IPS DF 4.7 (cell line): ENCODE measurements around the gene MORN1.
"Not testable (repeated sequence)": the region's sequence is repeated elsewhere in the genome, so short reads cannot be mapped to it uniquely, and the experiment has no call there.

Source experiments
- DNase-seq: peaks from one replicate; pipeline ENCODE4 v3.0.0-alpha.2; 2013; ENCODE audit warnings: low spot score; ENCODE audit errors: extremely low read depth

MORN1 gene

DNA sequence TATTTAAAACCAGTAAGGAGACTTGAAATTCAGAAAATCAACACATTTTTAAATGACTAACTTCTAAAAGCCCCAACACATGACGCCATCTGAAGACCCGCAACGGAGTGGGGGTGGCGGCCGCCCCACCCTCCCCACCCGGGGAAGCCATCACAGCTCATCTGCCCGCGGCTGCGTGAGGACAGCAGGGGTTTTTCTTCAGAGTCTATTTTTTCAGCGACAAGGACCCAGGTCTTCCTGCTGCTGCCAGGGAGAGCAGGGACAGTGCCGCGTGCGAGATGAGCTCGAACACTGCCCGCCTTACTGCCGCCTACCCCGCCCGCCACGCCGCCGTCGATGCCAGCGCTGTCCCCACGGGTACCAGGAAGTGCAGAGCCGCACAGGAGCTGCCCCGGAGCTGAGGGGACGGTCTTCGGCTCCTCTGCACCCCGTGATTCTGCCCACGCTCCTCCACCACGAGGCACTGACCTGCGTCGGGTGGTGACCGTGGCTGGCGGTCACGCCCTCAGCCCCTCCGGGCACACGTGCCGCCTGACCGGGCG is 84.2 kb downstream of the MORN1 start:
- DNase-seq = no peak

DNA sequence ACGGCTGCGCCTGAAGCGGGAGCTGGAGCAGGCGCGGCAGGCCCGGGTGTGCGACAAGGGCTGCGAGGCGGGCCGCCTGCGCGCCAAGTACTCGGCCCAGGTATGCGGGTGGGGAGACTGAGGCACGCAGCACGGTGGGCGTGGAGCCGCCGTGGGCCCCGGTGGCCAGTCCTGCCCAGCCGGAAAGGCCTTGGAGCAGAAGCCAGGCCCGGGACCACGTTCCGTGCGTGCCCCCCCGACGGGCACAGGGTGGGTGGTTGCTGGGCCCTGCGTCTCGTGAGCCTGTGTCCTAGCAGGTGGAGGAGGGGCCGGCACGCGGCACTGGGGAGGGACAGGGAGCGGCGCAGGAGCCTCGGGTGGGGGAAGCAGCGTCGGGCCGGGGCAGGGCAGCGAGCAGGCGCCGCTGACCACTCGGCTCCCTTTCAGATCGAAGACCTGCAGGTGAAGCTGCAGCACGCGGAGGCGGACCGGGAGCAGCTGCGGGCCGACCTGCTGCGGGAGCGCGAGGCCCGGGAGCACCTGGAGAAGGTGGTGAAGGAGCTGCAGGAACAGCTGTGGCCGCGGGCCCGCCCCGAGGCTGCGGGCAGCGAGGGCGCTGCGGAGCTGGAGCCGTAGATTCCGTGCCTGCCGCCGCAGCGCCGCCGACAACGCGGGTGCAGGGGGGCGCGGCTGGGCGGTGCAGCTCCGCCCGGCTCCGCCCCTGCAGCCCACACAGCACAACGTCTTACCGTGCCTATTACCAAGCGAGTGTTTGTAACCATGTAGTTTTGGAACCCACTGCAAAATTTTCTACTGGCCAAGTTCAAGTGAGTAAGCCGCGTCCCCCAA is 85.0 kb downstream of the MORN1 start:
- no peak for DNase-seq

DNA sequence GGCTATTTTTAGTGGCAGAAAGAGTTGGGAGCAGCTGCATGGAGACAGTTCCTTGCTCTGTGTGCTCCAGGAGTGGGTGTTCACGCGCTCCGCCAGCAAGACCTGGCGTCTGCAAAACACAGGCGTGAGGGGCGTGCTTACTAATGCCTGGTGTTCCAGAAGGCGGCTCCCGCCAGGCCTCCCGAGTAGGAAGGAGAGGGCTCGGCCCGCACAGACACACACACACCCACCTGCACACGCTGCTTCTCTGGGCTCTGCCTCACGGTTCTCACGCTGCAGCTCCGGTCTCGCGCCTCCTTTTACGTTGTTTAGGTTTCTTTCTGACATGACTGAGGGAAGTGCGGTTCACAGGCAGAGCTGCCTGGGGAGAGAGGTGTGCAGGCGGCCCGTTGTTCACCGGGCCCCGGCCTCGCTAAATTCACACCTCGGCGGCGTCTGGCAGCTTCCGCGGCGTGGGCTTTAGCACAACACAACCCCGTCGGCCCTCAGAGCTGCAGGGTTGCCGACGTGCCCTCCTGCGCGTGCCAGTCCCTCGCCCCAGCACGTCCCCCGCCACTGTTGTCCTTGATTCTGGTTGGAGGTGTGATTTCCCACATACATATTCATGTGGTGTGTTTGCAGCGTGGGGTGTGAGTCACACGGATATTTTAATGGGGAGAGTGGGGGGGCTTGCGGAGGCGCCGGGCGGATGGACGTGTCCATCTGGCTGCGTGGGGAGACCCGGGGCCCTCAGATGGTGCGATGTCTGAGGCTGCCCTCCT is 86.3 kb downstream of the MORN1 start:
- no peak for DNase-seq

DNA sequence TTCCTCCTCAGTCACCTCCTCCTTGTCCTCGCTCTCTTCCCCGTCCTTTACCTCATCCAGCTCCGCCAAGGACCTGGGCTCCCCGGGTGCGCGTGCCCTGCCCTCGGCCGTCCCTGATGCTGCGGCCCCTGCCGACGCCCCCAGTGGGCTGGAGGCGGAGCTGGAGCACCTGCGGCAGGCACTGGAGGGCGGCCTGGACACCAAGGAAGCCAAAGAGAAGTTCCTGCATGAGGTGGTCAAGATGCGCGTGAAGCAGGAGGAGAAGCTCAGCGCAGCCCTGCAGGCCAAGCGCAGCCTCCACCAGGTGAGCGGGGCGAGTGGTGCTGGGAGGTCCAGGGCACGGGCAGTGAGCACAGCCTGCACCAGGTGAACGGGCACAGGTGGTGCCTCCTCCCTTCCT is 87.1 kb downstream of the MORN1 start:
- DNase-seq = no peak

DNA sequence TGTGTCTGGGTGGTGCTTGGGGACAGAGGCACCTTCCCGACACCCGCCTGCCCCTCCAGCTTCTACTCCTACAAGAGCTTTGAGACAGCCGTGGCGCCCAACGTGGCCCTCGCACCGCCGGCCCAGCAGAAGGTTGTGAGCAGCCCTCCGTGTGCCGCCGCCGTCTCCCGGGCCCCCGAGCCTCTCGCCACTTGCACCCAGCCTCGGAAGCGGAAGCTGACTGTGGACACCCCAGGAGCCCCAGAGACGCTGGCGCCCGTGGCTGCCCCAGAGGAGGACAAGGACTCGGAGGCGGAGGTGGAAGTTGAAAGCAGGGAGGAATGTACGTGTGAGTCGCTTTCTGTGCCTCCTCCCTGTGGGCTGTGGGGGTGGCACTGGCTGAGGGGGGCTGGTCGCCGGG is 87.6 kb downstream of the MORN1 start:
- no peak for DNase-seq

DNA sequence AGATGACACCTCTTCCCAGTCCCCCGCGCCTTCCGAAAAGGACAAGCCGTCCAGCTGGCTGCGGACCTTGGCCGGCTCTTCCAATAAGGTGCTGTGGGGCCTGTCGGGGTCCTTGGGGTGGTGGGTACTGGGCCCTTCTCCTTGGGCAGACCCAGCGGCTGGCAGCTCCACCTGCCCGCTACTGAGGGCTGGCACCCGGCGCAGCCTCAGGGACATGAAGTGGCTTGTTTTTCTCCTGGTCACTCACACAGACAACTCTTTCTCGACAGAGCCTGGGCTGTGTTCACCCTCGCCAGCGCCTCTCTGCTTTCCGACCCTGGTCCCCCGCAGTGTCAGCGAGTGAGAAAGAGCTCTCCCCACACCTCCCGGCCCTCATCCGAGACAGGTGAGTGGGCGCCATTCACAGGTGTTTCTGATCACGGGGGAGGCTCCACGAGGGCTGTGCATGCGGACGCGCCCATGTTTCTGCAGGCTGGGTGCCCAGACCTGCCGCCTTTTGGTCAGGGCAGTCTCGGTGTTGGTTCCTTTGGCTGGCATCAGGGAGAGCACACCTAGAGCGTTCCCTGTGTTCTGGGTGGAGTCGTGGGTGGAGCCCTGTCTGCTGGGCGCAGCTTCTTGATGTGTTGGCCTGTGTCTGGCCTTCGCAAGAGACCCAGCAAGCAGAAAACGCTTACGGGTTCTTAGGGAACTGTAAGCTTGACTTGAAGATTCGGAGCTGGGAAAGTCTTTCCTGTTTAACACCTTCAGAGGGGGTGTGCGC is 88.2 kb downstream of the MORN1 start:
- no peak for DNase-seq

DNA sequence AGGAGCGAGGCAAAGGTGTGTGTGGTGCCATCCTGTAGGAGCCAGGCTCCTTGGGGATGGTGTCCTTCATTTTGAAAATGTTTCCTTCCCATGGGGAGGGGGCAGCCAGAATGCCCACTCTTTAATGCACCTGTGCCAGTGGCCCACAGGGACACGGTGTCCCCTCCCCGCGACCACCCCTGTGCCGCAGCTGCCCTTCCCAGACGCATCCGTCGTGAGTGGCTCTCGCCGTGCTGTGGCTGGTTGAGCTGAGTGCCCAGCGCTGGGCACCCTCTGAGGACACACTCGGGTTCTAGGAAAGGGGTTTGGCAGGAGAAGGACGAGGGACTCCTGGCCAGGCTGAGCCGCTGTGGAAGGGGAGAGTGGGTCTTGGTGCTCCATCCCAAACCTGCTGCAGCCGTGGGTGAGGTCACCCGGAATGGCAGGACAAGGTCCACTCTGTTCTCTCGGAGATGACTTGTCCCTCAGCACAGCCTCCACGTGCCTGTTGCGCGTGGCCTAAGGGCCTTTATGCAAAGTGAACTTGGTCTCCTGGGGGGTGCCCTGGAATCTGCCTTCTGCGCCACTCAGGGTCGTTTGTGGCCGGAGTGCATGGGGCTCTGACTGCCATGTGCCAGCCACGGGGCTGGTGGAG is 88.9 kb downstream of the MORN1 start:
- DNase-seq = no peak

DNA sequence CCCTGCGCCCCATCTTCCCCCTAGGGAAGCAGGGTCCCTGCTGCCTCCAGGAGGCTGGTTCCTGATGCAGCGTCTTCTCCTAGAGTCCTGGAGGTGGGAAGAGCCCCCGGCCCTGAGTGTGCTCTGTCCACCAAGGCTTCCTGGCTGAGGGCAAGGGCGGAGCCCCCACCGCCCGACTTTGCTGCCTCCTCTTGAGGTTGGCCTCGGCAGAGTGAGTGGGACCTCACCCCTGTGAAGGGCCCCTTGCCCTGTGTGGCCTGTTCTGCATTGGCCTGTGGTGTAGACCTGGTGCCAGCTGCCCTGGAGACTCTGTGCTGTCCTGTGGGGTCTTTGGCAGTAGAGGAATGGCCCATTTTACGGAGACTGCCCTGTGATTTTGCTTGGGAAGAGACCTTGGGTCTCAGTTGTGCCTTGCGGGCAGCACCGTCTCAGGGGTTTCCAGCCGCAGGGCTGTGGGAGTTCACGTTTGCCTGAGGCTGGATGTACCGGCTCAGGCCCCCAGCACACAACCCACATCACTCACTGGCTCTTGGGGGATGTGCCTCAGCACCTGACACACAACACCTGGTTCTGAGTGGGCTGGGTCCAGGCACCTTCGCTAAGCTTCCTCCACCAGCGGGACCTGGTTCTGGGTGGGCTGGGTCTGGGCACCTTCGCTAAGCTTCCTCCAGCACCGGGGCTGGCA is 89.6 kb downstream of the MORN1 start:
- no peak for DNase-seq

DNA sequence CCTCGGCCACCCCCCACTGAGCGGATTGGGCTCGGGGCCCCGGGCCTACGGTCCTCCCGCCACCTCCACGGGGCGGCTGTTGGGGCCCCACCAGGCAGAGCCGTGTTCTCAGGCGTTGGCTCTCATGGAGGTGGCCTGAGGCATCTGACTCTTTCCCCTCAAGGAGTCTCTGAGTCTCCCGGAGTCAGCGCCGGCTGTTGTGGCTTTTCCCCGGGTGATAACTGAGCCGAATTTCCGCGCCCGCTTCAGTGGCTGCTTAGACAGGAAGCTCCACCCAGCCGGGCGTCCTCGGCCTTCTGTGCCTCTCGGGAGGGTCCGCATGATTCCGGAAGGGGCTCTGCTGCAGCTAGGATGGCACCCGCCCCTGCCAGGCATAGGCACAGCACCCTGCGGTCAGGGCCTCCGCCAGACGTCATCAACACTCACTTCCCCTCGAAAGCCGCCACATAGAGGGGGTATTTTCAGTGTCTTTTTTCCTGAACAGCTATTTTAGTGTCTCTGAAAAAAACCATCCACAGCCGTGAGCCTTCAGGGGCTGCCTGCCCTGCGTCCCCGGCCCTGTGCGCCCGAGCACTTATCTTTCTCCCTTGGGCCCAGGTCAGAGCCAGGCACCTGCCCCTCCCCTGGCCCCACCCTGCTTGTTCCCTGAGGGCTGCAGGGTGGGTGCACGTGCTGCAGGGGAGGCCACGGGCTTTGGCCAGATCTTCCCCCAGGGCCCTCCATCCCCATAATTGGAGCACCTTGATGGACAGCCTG is 90.3 kb downstream of the MORN1 start:
- DNase-seq = no peak

DNA sequence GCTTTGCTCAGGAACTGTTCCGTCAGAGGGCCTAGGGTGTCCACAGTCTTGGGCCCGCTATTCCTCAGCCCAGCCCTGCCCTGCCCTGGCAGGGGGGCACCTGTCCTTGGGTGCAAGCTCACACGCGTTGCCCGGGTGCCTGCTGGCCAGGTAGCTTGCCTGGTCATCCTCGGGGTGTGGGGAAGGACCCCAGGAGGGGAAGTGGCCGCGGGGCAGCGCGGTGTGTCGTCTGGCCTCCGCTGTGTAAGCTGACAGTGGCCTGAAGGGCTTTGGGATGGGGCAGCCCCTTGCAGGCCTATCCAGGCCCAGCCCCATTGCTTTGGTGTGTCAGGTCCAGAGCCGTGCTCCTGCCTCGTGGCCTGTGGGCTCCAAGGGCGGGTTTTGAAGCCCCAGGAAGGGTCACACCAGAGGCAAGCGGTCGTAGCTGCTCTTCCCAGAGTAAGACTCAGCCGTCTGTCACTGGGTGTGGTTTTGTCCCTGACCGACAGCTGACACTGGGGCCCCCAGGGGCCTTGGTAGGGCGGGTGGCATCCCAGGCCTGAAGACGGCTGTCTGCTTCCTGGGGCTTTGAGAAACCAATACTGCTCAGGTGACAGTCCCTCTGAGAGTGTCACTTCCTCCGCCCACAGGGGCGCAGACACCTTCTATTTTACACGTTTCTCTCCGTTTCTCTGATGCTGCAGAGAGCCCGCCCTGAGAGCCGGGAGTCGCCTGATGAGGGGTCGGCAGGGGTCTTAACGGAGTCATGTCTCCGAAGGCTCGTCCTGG is 91.2 kb downstream of the MORN1 start:
- DNase-seq = no peak

DNA sequence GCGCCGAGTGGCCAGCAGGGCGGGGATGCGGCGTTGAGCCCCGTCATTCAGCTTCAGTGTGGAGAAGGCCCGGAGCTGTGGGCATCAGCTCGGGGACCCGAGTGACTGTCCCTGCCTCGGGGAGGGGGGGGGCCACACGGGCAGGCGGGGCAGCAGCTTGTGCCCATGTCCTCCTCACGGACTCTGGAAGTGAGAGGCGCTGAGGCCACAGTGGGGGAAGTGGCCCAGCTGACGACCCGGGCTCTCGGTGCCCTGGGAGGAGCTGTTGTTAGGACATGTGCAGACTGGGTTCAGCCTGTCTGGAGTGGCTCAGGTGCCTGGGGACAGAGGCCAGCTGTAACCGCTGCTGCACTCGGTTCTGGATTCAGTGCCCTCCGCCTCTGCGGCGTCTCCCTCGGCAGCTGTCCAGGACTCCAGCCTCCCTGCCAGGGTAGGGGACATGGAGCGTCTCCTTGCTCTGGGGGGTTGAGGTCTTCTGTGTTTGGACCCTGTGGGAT is 92.2 kb downstream of the MORN1 start:
- DNase-seq = no peak

DNA sequence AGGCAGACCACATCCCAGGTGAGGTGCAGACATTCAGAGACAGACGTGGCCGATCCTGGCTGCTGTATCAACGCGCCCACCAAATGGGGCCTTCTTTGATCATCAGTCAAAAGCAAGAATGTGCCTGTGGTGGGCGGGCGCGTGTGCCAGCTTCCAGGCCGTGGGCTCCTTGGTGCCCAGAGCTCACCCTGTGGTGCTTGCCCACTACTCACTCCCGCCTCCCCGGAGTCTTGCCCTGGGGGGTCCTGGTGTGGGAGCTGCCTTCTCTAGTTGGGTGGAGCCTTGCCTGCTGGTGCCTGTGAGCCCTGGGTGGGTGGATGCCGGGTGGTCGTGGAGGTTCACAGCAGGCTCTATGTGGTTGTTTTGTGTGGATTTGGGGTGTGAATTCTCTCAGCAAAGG is 92.7 kb downstream of the MORN1 start:
- no peak for DNase-seq

DNA sequence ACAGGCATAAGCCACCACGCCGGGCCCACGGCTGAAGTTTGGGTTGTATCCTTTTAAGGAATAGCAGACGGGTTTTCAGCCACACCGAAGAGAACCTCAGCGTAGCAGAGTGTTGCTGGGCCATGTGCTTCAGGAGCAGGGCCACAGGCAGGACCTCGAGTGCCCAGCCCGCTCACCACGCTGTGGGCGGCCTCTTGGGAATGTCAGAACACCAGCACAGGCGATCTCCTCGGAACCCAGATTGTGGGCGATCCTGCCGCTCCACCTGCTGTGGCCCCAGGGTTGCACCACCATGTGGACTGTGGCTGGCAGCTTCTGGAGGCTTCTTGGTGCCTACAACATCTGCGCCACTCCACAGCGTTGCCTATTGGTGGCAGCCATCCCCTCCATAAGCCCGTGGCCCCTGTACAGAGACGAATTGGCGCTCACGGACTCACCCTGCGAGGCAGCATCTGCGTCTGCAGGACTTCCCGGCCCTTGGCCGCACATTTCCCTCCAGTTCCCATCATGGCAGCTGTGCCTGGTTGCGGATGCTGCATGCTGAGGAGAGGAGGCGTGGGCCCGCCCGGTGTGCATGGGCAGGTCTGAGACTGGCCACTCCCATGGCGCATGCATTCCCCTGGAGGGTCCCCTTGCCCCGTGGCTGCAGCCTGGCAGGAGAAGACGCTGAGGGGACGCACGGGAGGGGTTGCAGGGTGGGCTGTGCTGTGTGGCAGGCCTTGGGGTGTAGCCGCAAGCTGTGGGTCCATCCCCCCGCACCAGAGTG is 93.9 kb downstream of the MORN1 start:
- DNase-seq = no peak

DNA sequence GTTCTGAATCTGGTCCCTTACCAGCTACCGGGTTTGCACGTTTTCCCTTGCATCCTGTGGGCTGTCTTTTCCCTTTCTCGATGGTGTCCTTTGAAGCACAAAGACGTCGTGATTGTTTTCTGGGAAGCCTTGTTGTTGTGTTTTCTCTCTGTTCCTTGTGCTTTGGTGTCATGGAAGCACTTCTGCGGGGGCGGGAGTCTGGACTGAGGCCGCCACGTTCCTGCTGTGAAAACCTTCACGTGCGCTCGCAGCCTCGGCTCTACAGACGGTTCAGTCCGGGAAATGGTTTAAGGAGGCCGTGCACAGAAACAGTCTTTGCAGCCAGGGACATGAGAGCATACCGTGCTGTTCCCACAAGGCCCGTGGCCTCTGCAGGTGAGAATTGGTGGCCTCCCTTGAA is 94.7 kb downstream of the MORN1 start:
- DNase-seq = no peak

DNA sequence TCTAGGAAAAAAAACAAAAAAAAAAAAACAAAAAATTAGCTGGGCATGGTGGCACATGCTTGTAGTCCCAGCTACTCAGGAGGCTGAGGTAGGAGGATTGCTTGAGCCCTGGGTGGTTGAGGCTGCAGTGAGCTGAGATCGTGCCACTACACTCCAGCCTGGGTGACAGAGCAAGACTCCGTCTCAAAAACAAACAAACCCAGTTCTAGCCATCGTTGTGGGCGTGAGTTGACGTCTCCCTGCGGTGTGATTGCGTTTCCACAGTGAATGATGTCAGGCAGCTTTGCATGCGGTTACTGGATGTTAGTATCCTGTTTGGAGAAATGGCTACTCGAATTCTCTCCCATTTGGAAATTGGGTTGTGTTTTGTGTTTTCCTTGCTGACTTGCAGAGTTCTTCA is 95.1 kb downstream of the MORN1 start:
- not testable (repeated sequence) for DNase-seq

DNA sequence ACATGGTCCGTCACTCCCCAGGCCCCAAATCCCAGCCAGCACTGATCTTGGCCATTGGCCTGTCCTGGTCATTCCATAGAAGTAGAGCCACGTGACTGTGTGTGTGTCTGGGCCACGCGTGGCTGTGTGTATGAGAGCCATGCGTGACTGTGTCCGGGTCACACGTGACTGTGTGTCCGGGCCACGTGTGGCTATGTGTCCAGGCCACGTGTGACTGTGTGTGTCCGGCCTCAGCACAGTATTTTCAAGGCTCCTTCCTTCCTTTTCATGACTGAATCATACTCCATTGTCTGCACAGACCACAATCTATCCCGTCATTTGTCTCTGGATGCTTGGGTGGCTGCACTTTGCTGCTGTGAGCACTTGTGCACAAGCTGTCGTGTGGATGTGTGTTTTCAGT is 95.8 kb downstream of the MORN1 start:
- no peak for DNase-seq

DNA sequence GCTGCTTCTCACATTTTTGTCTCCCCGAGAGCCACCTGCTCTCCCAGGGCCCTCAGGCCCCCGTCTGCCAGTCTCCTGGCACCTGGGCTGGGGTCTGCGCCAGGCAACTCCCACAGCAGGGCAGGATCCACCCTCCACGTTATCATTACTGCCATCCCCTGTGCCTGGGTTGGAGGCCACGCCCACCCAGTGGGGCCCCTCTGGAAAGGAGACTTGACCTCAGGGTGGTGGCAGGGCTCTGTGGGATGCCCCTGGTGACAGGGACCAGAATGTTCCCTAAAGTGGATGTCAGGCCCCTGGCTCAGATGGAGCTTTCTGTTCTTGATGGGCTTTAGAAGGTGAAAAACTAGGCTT is 96.7 kb downstream of the MORN1 start:
- no peak for DNase-seq

DNA sequence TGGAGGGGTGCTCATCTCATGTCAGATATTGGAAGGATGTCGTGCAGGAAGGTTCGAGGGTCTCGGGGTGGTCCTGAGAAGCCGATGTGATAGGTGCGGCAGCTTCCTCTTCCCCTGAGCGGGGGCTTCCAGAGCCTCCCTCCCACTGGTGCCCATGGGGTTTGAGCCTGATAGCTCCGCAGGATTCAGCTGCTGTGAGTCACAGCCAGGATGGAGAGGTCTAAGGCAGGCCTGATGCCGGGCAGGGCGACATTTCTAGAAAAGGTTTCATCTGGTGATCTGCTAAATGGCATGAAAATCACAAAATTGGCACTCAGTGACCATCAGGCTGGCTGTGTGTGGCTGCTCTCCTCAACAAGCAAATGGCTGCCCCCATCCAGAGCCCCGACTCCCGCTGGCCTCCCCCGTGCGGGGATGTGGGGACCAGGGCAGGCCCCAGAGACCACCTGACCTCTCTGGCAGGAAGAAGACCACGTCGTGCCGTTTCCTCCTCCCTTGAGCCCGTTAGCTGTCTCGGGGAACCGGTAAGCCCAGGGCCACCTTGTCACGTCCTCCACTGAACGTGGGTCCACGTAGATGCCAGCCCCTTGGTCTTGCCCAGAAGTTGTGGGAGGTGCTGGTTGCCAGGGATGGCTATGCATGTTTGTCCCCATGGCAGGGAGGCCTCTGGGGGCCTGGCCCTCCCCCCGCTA is 97.2 kb downstream of the MORN1 start:
- no peak for DNase-seq
